SK-N-SH treated with all-trans-retinoic acid at 6 μM for 48 hours (cell line): Measurements from ENCODE around the gene TSKS.

Experiments used
- GLIS3 ChIP-seq: fragments of 250-450 bp; sonication (Bioruptor Pico); IDR thresholded peaks from 2 replicates; pipeline ENCODE4 v1.5.0; 2020; ENCODE audit warnings: mild to moderate bottlenecking, moderate library complexity
- POU6F1 ChIP-seq: fragments of 250-450 bp; sonication (Bioruptor Pico); IDR thresholded peaks from 2 replicates; pipeline ENCODE4 v1.8.0; 2021; ENCODE audit warnings: low read depth, mild to moderate bottlenecking, moderate library complexity, borderline replicate concordance
- PPARA ChIP-seq: fragments of 250-450 bp; sonication (Bioruptor Pico); IDR thresholded peaks from 2 replicates; pipeline ENCODE4 v1.5.0; 2020; ENCODE audit warnings: mild to moderate bottlenecking, borderline replicate concordance

GRCh38 chr19:49809941-49810389 lies 46.9 kb upstream of the TSKS start:
- TF ChIP-seq POU6F1 = no peak
- no peak for TF ChIP-seq GLIS3
- TF ChIP-seq PPARA (CRISPR knock-in tag) = no peak
